SU-DHL-6 (cell line): ENCODE data around the gene HOXA5.

Source experiments
- H2AFZ ChIP-seq: fragments of 200-600 bp; sonication (generic); 2 replicates; pipeline ENCODE4 v1.6.1; 2014; ENCODE audit warnings: low read depth, mild to moderate bottlenecking, moderate library complexity, mixed read lengths, antibody characterized with exemption, low read length; ENCODE audit not compliant: severe bottlenecking
- H3F3A ChIP-seq: fragments of 200-600 bp; shearing (Covaris generic); 2 replicates; pipeline ENCODE4 v1.6.0; 2016; ENCODE audit warnings: antibody characterized with exemption, mild to moderate bottlenecking; ENCODE audit not compliant: insufficient read depth
- H3K27ac ChIP-seq: fragments of 200-600 bp; sonication (generic); 2 replicates; pipeline ENCODE4 v1.5.1; 2016; ENCODE audit warnings: low read depth, mild to moderate bottlenecking, low read length, moderate library complexity, mixed read lengths
- H3K27me3 ChIP-seq: fragments of 200-600 bp; sonication (generic), shearing (Covaris generic); 2 replicates; pipeline ENCODE4 v1.6.0; 2014; ENCODE audit warnings: mild to moderate bottlenecking, low read length
- H3K36me3 ChIP-seq: fragments of 200-600 bp; sonication (generic); 2 replicates; pipeline ENCODE4 v1.6.1; 2014; ENCODE audit warnings: mild to moderate bottlenecking, low read length, mixed read lengths
- H3K4me2 ChIP-seq: fragments of 300-600, 200-600 bp; shearing (Covaris generic), sonication (generic); 2 replicates; pipeline ENCODE4 v1.6.0; 2014; ENCODE audit warnings: low read length, low read depth, mild to moderate bottlenecking; ENCODE audit not compliant: poor library complexity, severe bottlenecking
- H3K4me3 ChIP-seq: fragments of 200-600 bp; sonication (generic); 2 replicates; pipeline ENCODE4 v1.5.1; 2014; ENCODE audit warnings: antibody characterized with exemption, low read length, mild to moderate bottlenecking, mixed read lengths; ENCODE audit not compliant: insufficient read depth, poor library complexity, severe bottlenecking
- H3K79me2 ChIP-seq: fragments of 200-600 bp; sonication (generic); 2 replicates; pipeline ENCODE4 v1.6.1; 2014; ENCODE audit warnings: mild to moderate bottlenecking, low read length, moderate library complexity; ENCODE audit not compliant: insufficient read depth
- H3K9ac ChIP-seq: fragments of 200-600 bp; sonication (generic); 2 replicates; pipeline ENCODE4 v1.7.0; 2014; ENCODE audit warnings: mild to moderate bottlenecking, low read length
- H3K9me2 ChIP-seq: fragments of 200-600 bp; sonication (generic); replicated peaks from 2 replicates; pipeline ENCODE4 v1.6.1; 2014; ENCODE audit warnings: low read length; ENCODE audit not compliant: insufficient read depth
- H3K9me3 ChIP-seq: fragments of 200-600 bp; sonication (generic); 2 replicates; pipeline ENCODE4 v1.6.1; 2014; ENCODE audit warnings: low read length, mixed read lengths; ENCODE audit not compliant: insufficient read depth
- H4K20me1 ChIP-seq: fragments of 200-600 bp; sonication (generic); 2 replicates; pipeline ENCODE4 v1.6.1; 2014; ENCODE audit warnings: low read depth, mild to moderate bottlenecking, antibody characterized with exemption, low read length, moderate library complexity, mixed read lengths
- EZH2phosphoT487 ChIP-seq: fragments of 200-600 bp; sonication (generic), shearing (Covaris generic); conservative IDR thresholded peaks from 2 replicates; pipeline ENCODE4 v1.6.1; 2018; ENCODE audit warnings: mild to moderate bottlenecking, antibody characterized with exemption, low read length, moderate library complexity, mixed read lengths
- TF ChIP-seq, protein P1 (sequence below): fragments of 200-600 bp; sonication (generic); IDR thresholded peaks from one replicate; pipeline ENCODE4 v1.5.1; 2017; ENCODE audit warnings: antibody characterized with exemption, mild to moderate bottlenecking, low read length, moderate library complexity; ENCODE audit not compliant: insufficient read depth, poor library complexity, severe bottlenecking

The HOXA5 gene

GRCh38 chr7:27164045-27164366, 20.5 kb upstream of the HOXA5 start:
- H3K9ac ChIP-seq, result no peak overlapping the region
- no peaks in the 10 kb centered on the region for H3K9me2 ChIP-seq
- no peaks in the 10 kb centered on the region for H3K36me3 ChIP-seq
- no peak overlapping the region for H3K4me3 ChIP-seq
- H2AFZ ChIP-seq, result no peak overlapping the region
- H3K9me3 ChIP-seq, result no peaks in the 10 kb centered on the region
- TF ChIP-seq EZH2phosphoT487, result no peak
- TF ChIP-seq, protein P1, sequence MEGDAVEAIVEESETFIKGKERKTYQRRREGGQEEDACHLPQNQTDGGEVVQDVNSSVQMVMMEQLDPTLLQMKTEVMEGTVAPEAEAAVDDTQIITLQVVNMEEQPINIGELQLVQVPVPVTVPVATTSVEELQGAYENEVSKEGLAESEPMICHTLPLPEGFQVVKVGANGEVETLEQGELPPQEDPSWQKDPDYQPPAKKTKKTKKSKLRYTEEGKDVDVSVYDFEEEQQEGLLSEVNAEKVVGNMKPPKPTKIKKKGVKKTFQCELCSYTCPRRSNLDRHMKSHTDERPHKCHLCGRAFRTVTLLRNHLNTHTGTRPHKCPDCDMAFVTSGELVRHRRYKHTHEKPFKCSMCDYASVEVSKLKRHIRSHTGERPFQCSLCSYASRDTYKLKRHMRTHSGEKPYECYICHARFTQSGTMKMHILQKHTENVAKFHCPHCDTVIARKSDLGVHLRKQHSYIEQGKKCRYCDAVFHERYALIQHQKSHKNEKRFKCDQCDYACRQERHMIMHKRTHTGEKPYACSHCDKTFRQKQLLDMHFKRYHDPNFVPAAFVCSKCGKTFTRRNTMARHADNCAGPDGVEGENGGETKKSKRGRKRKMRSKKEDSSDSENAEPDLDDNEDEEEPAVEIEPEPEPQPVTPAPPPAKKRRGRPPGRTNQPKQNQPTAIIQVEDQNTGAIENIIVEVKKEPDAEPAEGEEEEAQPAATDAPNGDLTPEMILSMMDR, result no peak
- H3K79me2 ChIP-seq, result no peaks in the 10 kb centered on the region
- no peak overlapping the region for H3K4me2 ChIP-seq
- H4K20me1 ChIP-seq, result no peaks in the 10 kb centered on the region
- no peaks in the 10 kb centered on the region for H3K27me3 ChIP-seq
- H3F3A ChIP-seq, result peaks cover 11% of the 10 kb centered on the region
- H3K27ac ChIP-seq, result no peak overlapping the region

DNA sequence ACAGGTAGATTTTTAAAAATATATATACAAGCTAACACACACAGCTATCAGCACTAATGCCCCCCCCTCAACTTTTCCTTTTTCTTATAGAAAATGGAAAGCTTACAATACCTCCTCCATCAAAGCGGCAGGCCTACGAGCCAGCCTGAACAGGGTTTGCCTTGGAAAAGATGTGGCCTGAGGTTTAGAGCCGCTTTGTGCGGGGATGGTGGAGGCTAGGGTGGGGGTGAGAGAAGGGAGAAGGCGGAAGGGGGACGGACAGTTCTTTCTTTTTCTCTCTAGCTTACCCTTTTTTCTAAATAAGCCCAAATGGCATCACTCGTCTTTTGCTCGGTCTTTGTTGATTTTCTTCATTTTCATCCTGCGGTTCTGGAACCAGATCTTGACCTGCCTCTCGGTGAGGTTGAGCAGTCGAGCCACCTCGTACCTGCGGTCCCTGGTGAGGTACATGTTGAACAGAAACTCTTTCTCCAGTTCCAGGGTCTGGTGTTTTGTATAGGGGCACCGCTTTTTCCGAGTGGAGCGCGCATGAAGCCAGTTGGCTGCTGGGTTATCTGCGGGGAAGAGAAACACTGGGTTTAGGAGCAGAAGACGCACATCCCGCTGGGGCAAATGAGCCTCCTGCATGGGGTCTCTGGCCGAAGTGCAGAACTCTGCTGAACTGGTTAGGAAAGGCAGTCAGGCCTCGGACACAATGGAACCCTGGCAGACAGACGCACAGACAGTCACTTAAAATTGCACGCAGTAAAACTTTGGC, 20.0 kb upstream of the HOXA5 start:
- Histone ChIP-seq H3K9me3 (no peaks in the 10 kb centered on the region), H3K36me3 (no peaks in the 10 kb centered on the region), H3K9ac (no peak overlapping the region), H3K4me3 (no peak overlapping the region), H2AFZ (no peak overlapping the region), H3K4me2 (no peak overlapping the region), H3F3A (peaks cover 15% of the 10 kb centered on the region), H4K20me1 (no peaks in the 10 kb centered on the region), H3K27me3 (no peaks in the 10 kb centered on the region), H3K27ac (no peak overlapping the region), H3K79me2 (no peaks in the 10 kb centered on the region), H3K9me2 (no peaks in the 10 kb centered on the region)
- no peak for TF ChIP-seq EZH2phosphoT487
- TF ChIP-seq, protein P1, result no peak

- no peaks in the 10 kb centered on the region for H4K20me1 ChIP-seq
- H3K4me2 ChIP-seq, result no peak overlapping the region
- H2AFZ ChIP-seq, result no peak overlapping the region
- peaks cover 15% of the 10 kb centered on the region for H3F3A ChIP-seq
- H3K9ac ChIP-seq, result no peak overlapping the region
- H3K4me3 ChIP-seq, result no peak overlapping the region
- H3K27me3 ChIP-seq, result no peaks in the 10 kb centered on the region
- H3K9me3 ChIP-seq, result no peaks in the 10 kb centered on the region
- no peak overlapping the region for H3K27ac ChIP-seq
- H3K9me2 ChIP-seq, result no peaks in the 10 kb centered on the region
- H3K36me3 ChIP-seq, result no peaks in the 10 kb centered on the region
- H3K79me2 ChIP-seq, result no peaks in the 10 kb centered on the region
- TF ChIP-seq, protein P1, result no peak
- TF ChIP-seq EZH2phosphoT487, result no peak
Measured at GRCh38 chr7:27162561-27163287, 19.2 kb upstream of the HOXA5 start.
